HG02870 (cell line): ENCODE measurements around the gene COG7.

Source experiments
- ATAC-seq: cut with Tn5 transposase; IDR thresholded peaks from one replicate; pipeline ENCODE4 v1.9.1; 2021; ENCODE audit warnings: mild to moderate bottlenecking, moderate library complexity; ENCODE audit not compliant: unreplicated experiment

Gene COG7

GRCh38 chr16:23365602-23366240 is 87.3 kb downstream of the COG7 start:
- no peak for ATAC-seq

- ATAC-seq: no peak
Observed at GRCh38 chr16:23362460-23363317, 90.3 kb downstream of the COG7 start.

- ATAC-seq: no peak
Observed at GRCh38 chr16:23359092-23359760, 93.8 kb downstream of the COG7 start.

GRCh38 chr16:23357761-23358290 is 95.2 kb downstream of the COG7 start:
- ATAC-seq: no peak

GRCh38 chr16:23356941-23357340 is 96.0 kb downstream of the COG7 start:
- no peak for ATAC-seq

- no peak for ATAC-seq
Observed at GRCh38 chr16:23355106-23355670, 97.8 kb downstream of the COG7 start.

GRCh38 chr16:23354246-23354645 is 98.7 kb downstream of the COG7 start:
- ATAC-seq: no peak

GRCh38 chr16:23353440-23353839 is 99.5 kb downstream of the COG7 start:
- no peak for ATAC-seq

GRCh38 chr16:23351360-23351759 is 101.6 kb downstream of the COG7 start:
- no peak for ATAC-seq

GRCh38 chr16:23348579-23349469 is 104.2 kb downstream of the COG7 start:
- no peak for ATAC-seq

GRCh38 chr16:23345237-23345636 is 107.8 kb downstream of the COG7 start:
- no peak for ATAC-seq

- ATAC-seq: no peak
Observed at GRCh38 chr16:23343643-23344612, 109.1 kb downstream of the COG7 start.

GRCh38 chr16:23342083-23342640 is 110.8 kb downstream of the COG7 start:
- no peak for ATAC-seq

- no peak for ATAC-seq
Observed at GRCh38 chr16:23339787-23340186, 113.2 kb downstream of the COG7 start.
